A673 (cell line): ENCODE measurements around the gene TRDN.

Experiments
- CTCF ChIP-seq: fragments of 300-800, 200-600 bp; sonication (generic); conservative IDR thresholded peaks from 2 replicates; pipeline ENCODE4 v1.5.1; 2017; ENCODE audit warnings: low read depth, mild to moderate bottlenecking, antibody characterized with exemption, low read length, moderate library complexity, mixed read lengths
- EZH2 ChIP-seq: fragments of 200-600 bp; sonication (generic); IDR thresholded peaks from 2 replicates; pipeline ENCODE4 v1.6.1; 2017; ENCODE audit warnings: borderline replicate concordance, low read depth, mild to moderate bottlenecking, mixed read lengths, antibody characterized with exemption, low read length; ENCODE audit not compliant: poor library complexity, severe bottlenecking

- no peak for TF ChIP-seq CTCF
- no peak for TF ChIP-seq EZH2
Observed at GRCh38 chr6:123295181-123295580, 341.6 kb downstream of the TRDN start.
